Glutamatergic neuron (in vitro differentiated cells): Measurements from ENCODE around the gene IFNAR1. TPM values are rescaled to one million over a fixed set of nuclear protein-coding genes. Genes with fewer than 3 reads are reported as not detected.

ENCODE experiments used
- DNase-seq: peaks from one replicate; pipeline ENCODE4 v3.0.0; 2022
- H3K27ac Mint-ChIP-seq: one replicate; pipeline ENCODE4 v1.8.0; 2020; ENCODE audit warnings: mild to moderate bottlenecking, mixed read lengths, inconsistent platforms; ENCODE audit not compliant: unreplicated experiment
- H3K27me3 Mint-ChIP-seq: one replicate; pipeline ENCODE4 v1.8.0; 2020; ENCODE audit warnings: mild to moderate bottlenecking, moderate library complexity, mixed read lengths, inconsistent platforms; ENCODE audit not compliant: unreplicated experiment
- H3K36me3 Mint-ChIP-seq: one replicate; pipeline ENCODE4 v1.8.0; 2020; ENCODE audit warnings: mild to moderate bottlenecking, mixed read lengths, inconsistent platforms; ENCODE audit not compliant: unreplicated experiment
- H3K4me1 Mint-ChIP-seq: one replicate; pipeline ENCODE4 v1.8.0; 2020; ENCODE audit warnings: mild to moderate bottlenecking, low read depth, mixed read lengths, inconsistent platforms; ENCODE audit not compliant: unreplicated experiment
- H3K4me3 Mint-ChIP-seq: one replicate; pipeline ENCODE4 v1.8.0; 2020; ENCODE audit warnings: mild to moderate bottlenecking, mixed read lengths, inconsistent platforms; ENCODE audit not compliant: unreplicated experiment
- H3K9me3 Mint-ChIP-seq: one replicate; pipeline ENCODE4 v1.8.0; 2020; ENCODE audit warnings: mild to moderate bottlenecking, moderate library complexity, mixed read lengths, inconsistent platforms; ENCODE audit not compliant: unreplicated experiment
- total RNA-seq: library from RNA; stranded (reverse); fragmentation: NEBNext Ultra II Directional; extraction: Animal tissue kit (Norgen Biotek cat#: 25700); gene quantifications from one replicate; pipeline ENCODE4 v1.2.1, GENCODE V29; 2021; ENCODE audit not compliant: unreplicated experiment
- TF ChIP-seq, protein P1 (sequence below): fragments of 200-600 bp; sonication (generic); IDR thresholded peaks from one replicate; pipeline ENCODE4 v1.5.0; 2021; ENCODE audit not compliant: partially characterized antibody, unreplicated experiment

The IFNAR1 gene
- total RNA-seq, 1 donor from 2014 or later = 17.7 TPM

DNA sequence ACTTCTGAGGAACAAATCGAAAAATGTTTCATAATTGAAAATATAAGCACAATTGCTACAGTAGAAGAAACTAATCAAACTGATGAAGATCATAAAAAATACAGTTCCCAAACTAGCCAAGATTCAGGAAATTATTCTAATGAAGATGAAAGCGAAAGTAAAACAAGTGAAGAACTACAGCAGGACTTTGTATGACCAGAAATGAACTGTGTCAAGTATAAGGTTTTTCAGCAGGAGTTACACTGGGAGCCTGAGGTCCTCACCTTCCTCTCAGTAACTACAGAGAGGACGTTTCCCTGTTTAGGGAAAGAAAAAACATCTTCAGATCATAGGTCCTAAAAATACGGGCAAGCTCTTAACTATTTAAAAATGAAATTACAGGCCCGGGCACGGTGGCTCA lies 30.6 kb downstream of the IFNAR1 start:
- no peak overlapping the region for H3K27ac Mint-ChIP-seq
- H3K27me3 Mint-ChIP-seq = no peaks in the 10 kb centered on the region
- peaks cover 2% of the 10 kb centered on the region for H3K4me1 Mint-ChIP-seq
- no peak overlapping the region for H3K4me3 Mint-ChIP-seq
- TF ChIP-seq, protein P1, sequence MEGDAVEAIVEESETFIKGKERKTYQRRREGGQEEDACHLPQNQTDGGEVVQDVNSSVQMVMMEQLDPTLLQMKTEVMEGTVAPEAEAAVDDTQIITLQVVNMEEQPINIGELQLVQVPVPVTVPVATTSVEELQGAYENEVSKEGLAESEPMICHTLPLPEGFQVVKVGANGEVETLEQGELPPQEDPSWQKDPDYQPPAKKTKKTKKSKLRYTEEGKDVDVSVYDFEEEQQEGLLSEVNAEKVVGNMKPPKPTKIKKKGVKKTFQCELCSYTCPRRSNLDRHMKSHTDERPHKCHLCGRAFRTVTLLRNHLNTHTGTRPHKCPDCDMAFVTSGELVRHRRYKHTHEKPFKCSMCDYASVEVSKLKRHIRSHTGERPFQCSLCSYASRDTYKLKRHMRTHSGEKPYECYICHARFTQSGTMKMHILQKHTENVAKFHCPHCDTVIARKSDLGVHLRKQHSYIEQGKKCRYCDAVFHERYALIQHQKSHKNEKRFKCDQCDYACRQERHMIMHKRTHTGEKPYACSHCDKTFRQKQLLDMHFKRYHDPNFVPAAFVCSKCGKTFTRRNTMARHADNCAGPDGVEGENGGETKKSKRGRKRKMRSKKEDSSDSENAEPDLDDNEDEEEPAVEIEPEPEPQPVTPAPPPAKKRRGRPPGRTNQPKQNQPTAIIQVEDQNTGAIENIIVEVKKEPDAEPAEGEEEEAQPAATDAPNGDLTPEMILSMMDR = no peak
- H3K9me3 Mint-ChIP-seq = no peaks in the 10 kb centered on the region
- peaks cover 5% of the 10 kb centered on the region for H3K36me3 Mint-ChIP-seq
- no peak for DNase-seq

DNA sequence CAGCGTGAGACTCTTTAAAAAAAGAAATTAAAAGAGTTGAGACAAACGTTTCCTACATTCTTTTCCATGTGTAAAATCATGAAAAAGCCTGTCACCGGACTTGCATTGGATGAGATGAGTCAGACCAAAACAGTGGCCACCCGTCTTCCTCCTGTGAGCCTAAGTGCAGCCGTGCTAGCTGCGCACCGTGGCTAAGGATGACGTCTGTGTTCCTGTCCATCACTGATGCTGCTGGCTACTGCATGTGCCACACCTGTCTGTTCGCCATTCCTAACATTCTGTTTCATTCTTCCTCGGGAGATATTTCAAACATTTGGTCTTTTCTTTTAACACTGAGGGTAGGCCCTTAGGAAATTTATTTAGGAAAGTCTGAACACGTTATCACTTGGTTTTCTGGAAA lies 31.2 kb downstream of the IFNAR1 start:
- Mint-ChIP-seq H3K4me1 (peaks cover 2% of the 10 kb centered on the region), H3K27ac (no peak overlapping the region), H3K36me3 (peaks cover 5% of the 10 kb centered on the region), H3K4me3 (no peak overlapping the region), H3K9me3 (no peaks in the 10 kb centered on the region), H3K27me3 (peaks cover under 1% of the 10 kb centered on the region)
- TF ChIP-seq, protein P1 = no peak
- DNase-seq = no peak

DNA sequence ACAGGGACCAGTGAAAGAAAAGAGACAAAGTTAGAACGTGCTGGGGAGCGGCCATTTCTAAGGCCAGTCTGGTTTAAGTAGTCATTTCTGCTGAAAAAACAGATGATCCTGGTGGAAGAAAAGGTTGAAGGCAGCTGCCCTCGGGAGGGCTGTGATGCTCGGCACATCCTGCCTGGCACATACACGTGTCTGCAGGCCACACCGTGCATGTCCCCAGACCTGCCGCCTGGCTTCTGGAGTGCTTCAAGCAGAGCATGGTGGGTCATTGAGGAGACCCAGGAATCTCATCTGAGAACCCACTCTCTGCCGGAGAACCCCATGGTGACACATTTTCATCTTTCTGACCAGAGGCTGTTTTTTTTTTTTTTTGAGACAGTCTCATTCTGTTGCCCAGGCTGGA lies 32.4 kb downstream of the IFNAR1 start:
- peaks cover 10% of the 10 kb centered on the region for H3K4me1 Mint-ChIP-seq
- peaks cover 5% of the 10 kb centered on the region for H3K36me3 Mint-ChIP-seq
- no peak overlapping the region for H3K27ac Mint-ChIP-seq
- peaks cover 6% of the 10 kb centered on the region for H3K27me3 Mint-ChIP-seq
- TF ChIP-seq, protein P1 = no peak
- H3K9me3 Mint-ChIP-seq = peaks cover 5% of the 10 kb centered on the region
- DNase-seq = no peak
- no peak overlapping the region for H3K4me3 Mint-ChIP-seq

DNA sequence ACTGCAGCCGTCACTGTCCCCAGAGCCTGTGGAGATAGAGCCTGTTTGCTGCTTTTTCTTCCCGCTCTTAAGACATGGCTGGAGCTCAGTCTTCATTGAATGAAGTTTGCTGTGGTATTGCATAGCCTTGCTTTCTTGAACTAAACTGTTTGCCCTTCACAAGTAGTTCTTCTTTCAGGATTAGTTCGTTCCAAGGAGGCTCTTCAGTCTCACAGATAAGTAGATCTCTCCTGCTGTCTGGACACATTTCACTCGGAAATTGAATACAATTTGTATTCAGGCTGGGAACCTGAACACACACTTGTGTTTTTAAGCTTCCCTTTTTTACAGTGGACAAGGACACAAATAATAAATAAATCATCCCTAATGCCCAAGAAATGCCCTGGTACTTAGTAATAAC lies 34.7 kb downstream of the IFNAR1 start:
- Mint-ChIP-seq H3K4me1 (peaks cover 10% of the 10 kb centered on the region), H3K4me3 (no peak overlapping the region), H3K27me3 (peaks cover 6% of the 10 kb centered on the region), H3K36me3 (peaks cover 5% of the 10 kb centered on the region), H3K27ac (no peak overlapping the region), H3K9me3 (peaks cover 5% of the 10 kb centered on the region)
- no peak for DNase-seq
- TF ChIP-seq, protein P1 = no peak

DNA sequence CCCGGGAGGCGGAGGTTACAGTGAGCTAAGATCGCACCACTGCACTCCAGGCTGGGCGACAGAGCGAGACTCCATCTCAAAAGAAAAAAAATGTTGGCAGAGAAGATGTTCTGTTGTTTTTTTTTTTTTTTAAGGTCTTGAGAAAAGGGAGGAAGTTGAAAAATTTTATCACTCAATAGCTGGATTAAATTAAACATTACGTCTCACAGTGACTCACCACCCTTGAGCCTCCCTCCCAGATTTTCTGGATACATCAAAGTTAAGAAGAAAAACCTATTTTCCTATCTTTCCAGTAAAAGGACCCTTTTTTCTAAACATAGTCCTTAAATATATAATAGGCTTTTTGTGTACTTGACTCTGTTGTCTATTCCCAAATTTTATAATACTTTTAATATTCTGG lies 35.5 kb downstream of the IFNAR1 start:
- Mint-ChIP-seq H3K4me1 (peaks cover 10% of the 10 kb centered on the region), H3K9me3 (peaks cover 5% of the 10 kb centered on the region), H3K27ac (no peak overlapping the region), H3K4me3 (no peak overlapping the region), H3K36me3 (peaks cover 2% of the 10 kb centered on the region), H3K27me3 (peaks cover 6% of the 10 kb centered on the region)
- TF ChIP-seq, protein P1 = no peak
- no peak for DNase-seq
